Panc1 (cell line): ENCODE results near the gene STUB1. TPM values are rescaled to one million over a fixed set of nuclear protein-coding genes. Genes with fewer than 3 reads are reported as not detected.
A peak's percentile ranks its signal among the peaks of the same experiment; 100 is the strongest.

ENCODE experiments used
- ATAC-seq: fragments of 200-7000 bp; cut with Tn5 transposase; 2 replicates; pipeline ENCODE4 v1.9.1; 2020; ENCODE audit warnings: mild to moderate bottlenecking, moderate library complexity
- BruUV-seq: library from RNA; stranded (reverse); fragments of 400-500 nt; replicated peaks from 2 replicates; lab custom pipeline; 2021; lab: Mats Ljungman, UMichigan
- CTCF ChIA-PET: fragments of 300-600 bp; sonication (Branson Sonifier 250); formaldehyde crosslinking; loops from one replicate; lab custom pipeline; 2022; ENCODE audit warnings: antibody characterized with exemption; lab: Charles Lee
- POLR2A ChIA-PET: fragments of 300-600 bp; sonication (Branson Sonifier 250); formaldehyde crosslinking; loops from one replicate; lab custom pipeline; 2022; ENCODE audit warnings: antibody characterized with exemption; lab: Charles Lee
- DNase-seq: peaks from one replicate; pipeline ENCODE4 v3.0.0-alpha.2; 2010; ENCODE audit warnings: low read depth, low spot score
- H3K27ac ChIP-seq: 2 replicates; pipeline ENCODE4 v1.5.1; 2011; ENCODE audit warnings: mild to moderate bottlenecking, low read length, inconsistent platforms
- H3K27me3 ChIP-seq: fragments of 200-500 bp; sonication (Bioruptor generic); 2 replicates; pipeline ENCODE4 v1.6.0; 2014; ENCODE audit warnings: low read length, inconsistent platforms; ENCODE audit not compliant: control insufficient read depth, insufficient read depth
- H3K36me3 ChIP-seq: fragments of 200-500 bp; sonication (Bioruptor generic); 2 replicates; pipeline ENCODE4 v1.5.1; 2014; ENCODE audit warnings: inconsistent platforms, mild to moderate bottlenecking, low read length, moderate library complexity; ENCODE audit not compliant: control insufficient read depth, insufficient read depth
- H3K4me1 ChIP-seq: 2 replicates; pipeline ENCODE4 v1.5.1; 2011; ENCODE audit warnings: inconsistent platforms, mild to moderate bottlenecking, low read length, moderate library complexity; ENCODE audit not compliant: control insufficient read depth, insufficient read depth
- H3K4me3 ChIP-seq, 2 experiments: 2 replicates each; pipeline ENCODE4 v1.5.1; 2011 to 2012; ENCODE audit warnings: low read depth in 2 of 2, low read length in 2 of 2, mild to moderate bottlenecking in 2 of 2, inconsistent platforms in 1 of 2, moderate library complexity in 1 of 2
- H3K9me3 ChIP-seq: fragments of 200-500 bp; sonication (Bioruptor generic); 2 replicates; pipeline ENCODE4 v1.5.1; 2014; ENCODE audit warnings: low read depth, mild to moderate bottlenecking, inconsistent platforms, low read length, moderate library complexity; ENCODE audit not compliant: control insufficient read depth, insufficient read depth
- CTCF ChIP-seq: fragments of 450-650 bp; IDR thresholded peaks from 2 replicates; pipeline ENCODE4 v1.5.1; 2017; ENCODE audit warnings: mild to moderate bottlenecking
- POLR2AphosphoS5 ChIP-seq: IDR thresholded peaks from 2 replicates; pipeline ENCODE4 v1.6.1; 2012; ENCODE audit warnings: mild to moderate bottlenecking, low read depth, low read length, moderate library complexity
- REST ChIP-seq, 2 experiments: IDR thresholded peaks; 2 replicates each; pipeline ENCODE4 v1.6.1; 2011 to 2012; ENCODE audit warnings: low read depth in 2 of 2, control low read depth in 1 of 2, low read length in 1 of 2, mild to moderate bottlenecking in 1 of 2, moderate library complexity in 1 of 2; ENCODE audit not compliant: insufficient read depth in 1 of 2
- SIN3A ChIP-seq: IDR thresholded peaks from 2 replicates; pipeline ENCODE4 v1.6.1; 2012; ENCODE audit warnings: low read depth, mild to moderate bottlenecking, low read length, moderate library complexity, borderline replicate concordance; ENCODE audit not compliant: insufficient read depth
- TCF7L2 ChIP-seq: IDR thresholded peaks from 2 replicates; pipeline ENCODE4 v1.6.1; 2011; ENCODE audit warnings: mild to moderate bottlenecking, low read depth, low read length, inconsistent platforms
- in situ Hi-C: cut with HindIII; loops from 2 replicates; pipeline ENCODE4 v1.10.0; 2016; ENCODE audit warnings: low sequenced_read_pairs, low pct_unique_long_range_greater_than_20kb
- intact Hi-C: fragments of 100-400 bp; cut with micrococcal nuclease; formaldehyde crosslinking; loops from one replicate; pipeline ENCODE4 v1.10.0; 2022; ENCODE audit not compliant: unreplicated experiment
- total RNA-seq: library from RNA; stranded (reverse); gene quantifications from one replicate; pipeline ENCODE4 v1.2.1, GENCODE V29; 2021; ENCODE audit not compliant: unreplicated experiment

The STUB1 gene
- total RNA-seq, 1 experiment from 2014 or later = 217 TPM

- POLR2A ChIA-PET = no interaction called here
- CTCF ChIA-PET = no interaction called here
- no peak for ATAC-seq
Observed at GRCh38 chr16:666572-666971, 13.6 kb upstream of the STUB1 start.

GRCh38 chr16:667113-667779 lies 13.0 kb upstream of the STUB1 start:
- TF ChIP-seq CTCF (no peak), SIN3A (no peak), TCF7L2 (no peak), REST (IDR thresholded peaks at IDR 0.05; ENCODE audit: insufficient read depth in 1 of 2, low read depth in 2 of 2, low read length in 1 of 2) (no peak), POLR2AphosphoS5 (no peak)
- Histone ChIP-seq H3K9me3 (no peaks in the 10 kb centered on the region), H3K4me3 (peak overlapping the region in 1 of 2 experiments; percentile 15; a peak in 1 of 4 replicates), H3K27me3 (no peaks in the 10 kb centered on the region), H3K4me1 (peaks cover 10% of the 10 kb centered on the region), H3K27ac (peak overlapping the region; percentile 71), H3K36me3 (peaks cover 3% of the 10 kb centered on the region; the same call in 1 of the 2 replicates)
- CTCF ChIA-PET = interaction anchor here (0.5 to 1.3 kb wide), 3 partner anchors 14 to 1038 kb away, joined by 3 to 6 read pairs (median 6); no protein-coding TSS in a partner anchor
- POLR2A ChIA-PET = no interaction called here
- no peak for ATAC-seq
- intact Hi-C loops (no loop called here), in situ Hi-C loops (no loop called here)
- no TSS peak for BruUV-seq
- DNase-seq = no peak

More at GRCh38 chr16:666572-666971, 13.6 kb upstream of the STUB1 start:
- H3K9me3 ChIP-seq = no peaks in the 10 kb centered on the region
- peaks cover 10% of the 10 kb centered on the region for H3K4me1 ChIP-seq
- no peak overlapping the region for H3K27ac ChIP-seq
- in situ Hi-C loops (no loop called here), intact Hi-C loops (no loop called here)
- DNase-seq = no peak
- BruUV-seq = no TSS peak
- peaks cover 3% of the 10 kb centered on the region; the same call in 1 of the 2 replicates for H3K36me3 ChIP-seq
- H3K4me3 ChIP-seq = no peak overlapping the region
- H3K27me3 ChIP-seq = no peaks in the 10 kb centered on the region
- TF ChIP-seq TCF7L2 = no peak
- no peak for TF ChIP-seq SIN3A
- no peak for TF ChIP-seq REST (IDR thresholded peaks at IDR 0.05; ENCODE audit: insufficient read depth in 1 of 2, low read depth in 2 of 2, low read length in 1 of 2)
- TF ChIP-seq POLR2AphosphoS5 = no peak
- TF ChIP-seq CTCF = no peak
